Hematopoietic multipotent progenitor cell treated with erythropoietin and hydrocortisone succinate and interleukin-3 and kit ligand, for 6 days (in vitro differentiated cells): ENCODE measurements around the gene GYG2.

Experiments
- DNase-seq: peaks from one replicate; pipeline ENCODE4 v3.0.0-alpha.2; 2015

Gene GYG2

DNA sequence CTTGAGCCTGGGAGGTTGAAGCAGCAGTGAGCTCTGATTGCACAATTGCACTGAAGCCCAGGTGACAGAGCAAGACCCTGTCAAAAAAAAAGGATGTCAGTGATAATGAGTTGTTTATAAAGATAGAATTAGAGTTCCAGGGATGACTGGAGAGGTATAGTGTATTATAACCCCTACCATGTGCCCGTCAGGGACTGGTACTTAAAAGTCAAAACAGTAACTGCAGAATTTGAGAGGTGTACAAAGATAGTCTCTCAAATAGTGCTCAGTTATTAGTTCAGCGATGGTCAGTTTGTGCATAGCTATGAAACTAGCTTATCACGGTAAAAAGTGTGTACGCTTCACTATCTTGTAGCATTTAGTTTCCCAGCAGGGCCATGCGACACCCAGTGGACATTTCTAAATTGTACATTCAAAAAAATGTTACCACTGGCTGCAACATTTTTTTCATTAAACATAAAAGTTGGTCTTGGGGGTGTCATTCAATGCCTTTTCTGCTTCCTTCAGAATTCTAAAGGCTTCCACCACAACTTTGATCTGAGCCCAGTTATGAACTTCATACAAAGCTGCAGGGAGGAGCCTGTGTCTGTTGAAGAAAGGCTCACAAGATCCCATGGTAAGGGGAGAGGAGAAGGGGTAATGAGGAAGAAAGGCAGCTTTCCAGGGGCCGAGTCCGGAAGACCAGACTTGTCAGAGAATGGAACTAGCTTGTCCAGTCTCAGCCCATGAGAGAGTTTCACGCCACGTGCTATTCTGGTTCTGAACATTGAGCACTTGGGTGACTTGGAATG is 9.2 kb upstream of the GYG2 start:
- DNase-seq: peak; percentile 36

- DNase-seq: no peak
These were observed 8.5 kb upstream of the GYG2 start for GRCh38 chrX:2820136-2820771.

DNA sequence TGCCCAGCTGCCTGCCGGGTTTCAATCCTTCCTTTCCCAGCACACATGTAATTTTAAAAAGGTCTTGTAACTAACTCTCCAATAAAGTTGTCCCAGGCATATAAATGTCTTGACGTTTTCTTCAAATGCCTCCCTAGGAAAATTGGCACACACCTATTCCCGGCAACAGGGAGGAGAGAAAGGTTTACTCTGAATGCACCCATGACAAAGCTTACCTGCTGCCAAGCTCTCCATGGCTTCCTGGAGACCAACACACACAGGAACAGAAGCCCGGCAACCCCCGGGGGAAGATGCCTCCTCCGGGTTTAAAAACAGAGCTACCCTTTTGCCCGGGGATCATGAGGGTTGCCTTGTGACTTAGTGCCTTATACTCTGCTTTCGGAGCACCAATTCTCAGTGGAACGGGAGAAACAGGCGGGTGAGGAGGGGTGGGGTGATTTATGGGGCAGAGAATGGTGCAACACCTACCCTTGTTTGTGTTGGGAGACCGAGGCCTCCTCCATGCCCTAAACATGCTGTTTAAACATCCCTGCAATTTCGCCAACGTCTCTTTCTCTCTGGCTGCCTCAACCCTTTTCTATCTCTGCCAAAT is 4.8 kb upstream of the GYG2 start:
- DNase-seq: no peak

- DNase-seq: no peak
These were observed 3.8 kb upstream of the GYG2 start for GRCh38 chrX:2824886-2825285.

DNA sequence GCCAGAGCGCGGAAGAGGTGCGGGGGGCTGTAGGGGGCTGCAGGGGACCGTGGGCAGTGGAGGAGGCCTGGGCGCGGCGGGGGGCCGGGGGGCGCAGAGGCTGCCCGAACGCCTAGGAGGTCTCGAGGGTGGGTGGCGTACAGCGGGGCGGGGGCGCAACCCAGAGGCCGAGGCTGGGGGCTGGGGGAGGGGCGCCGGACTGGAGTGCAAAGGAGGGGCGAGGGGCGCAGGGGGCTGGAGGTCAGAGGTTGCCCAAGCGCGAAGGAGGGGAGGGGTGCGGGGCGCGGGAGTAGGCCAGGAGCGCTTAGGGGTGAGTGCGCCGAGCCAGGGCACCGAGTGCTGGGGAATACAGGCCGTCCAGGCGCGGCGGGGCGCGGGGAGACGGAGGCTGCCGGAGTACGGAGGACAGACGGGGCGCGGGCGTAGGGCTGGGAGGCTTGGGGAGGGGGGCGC is 255 bp downstream of the GYG2 start:
- DNase-seq: no peak

- DNase-seq: no peak
These were observed 928 bp downstream of the GYG2 start for GRCh38 chrX:2829469-2830246.

DNA sequence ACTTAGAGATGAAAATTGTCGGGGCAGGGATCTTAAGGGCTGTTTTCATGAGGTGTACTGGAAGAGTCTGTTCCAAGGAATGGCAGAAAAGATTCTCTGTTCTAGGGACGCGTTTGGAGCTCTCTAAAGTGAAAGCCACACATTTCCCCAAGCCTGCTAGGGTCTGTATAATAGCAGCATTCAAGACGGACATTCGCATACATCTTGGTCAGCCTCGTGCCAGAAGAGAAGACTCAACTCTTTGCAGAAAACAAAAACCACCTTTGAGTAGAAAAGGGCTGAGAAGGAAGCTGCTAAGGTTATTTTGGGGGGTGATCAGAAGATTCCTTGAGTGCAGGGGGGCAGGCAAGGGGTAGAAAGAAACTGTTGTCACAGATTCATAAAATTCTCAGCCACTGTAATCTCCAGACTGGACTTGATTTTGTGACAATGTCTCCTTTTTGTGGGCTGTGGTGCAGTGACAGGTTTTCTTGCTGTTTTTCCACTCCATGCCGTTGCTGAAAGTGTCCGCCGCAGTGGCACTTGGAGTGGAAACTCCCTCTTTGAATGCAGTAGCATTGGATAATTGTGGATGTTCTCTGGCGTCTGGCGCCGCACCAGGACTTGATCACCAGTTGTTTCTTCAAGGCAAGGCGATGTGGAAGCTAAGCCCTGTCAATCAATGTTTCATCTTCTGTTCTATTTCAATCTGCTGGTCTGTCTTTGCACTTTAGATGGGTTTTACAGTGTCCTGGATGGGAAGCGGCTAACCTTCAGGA is 2.9 kb downstream of the GYG2 start:
- no peak for DNase-seq

- DNase-seq: no peak
These were observed 9.2 kb downstream of the GYG2 start for GRCh38 chrX:2837961-2838360.

DNA sequence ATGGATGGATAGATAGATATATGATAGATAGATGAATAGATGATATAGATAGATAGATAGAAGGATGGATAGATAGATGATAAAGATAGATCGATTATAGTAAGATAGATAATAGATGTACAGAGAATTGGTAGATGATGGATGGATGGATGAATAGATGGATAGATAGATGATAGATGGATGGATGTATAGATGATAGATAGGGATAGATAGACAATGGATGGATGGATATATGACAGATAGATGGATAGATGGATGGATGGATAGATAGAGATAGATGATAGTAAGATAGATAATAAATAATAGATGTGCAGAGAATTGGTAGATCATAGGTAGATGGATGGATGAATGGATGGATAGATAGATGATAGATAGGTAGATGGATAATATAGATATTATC is 12.2 kb downstream of the GYG2 start:
- no peak for DNase-seq

- DNase-seq: no peak
These were observed 12.8 kb downstream of the GYG2 start for GRCh38 chrX:2841537-2841936.

- DNase-seq: no peak
These were observed 18.3 kb downstream of the GYG2 start for GRCh38 chrX:2846992-2847391.

GRCh38 chrX:2848871-2849301 is 20.2 kb downstream of the GYG2 start:
- no peak for DNase-seq

GRCh38 chrX:2854918-2855317 is 26.2 kb downstream of the GYG2 start:
- DNase-seq: no peak

GRCh38 chrX:2855761-2856160 is 27.0 kb downstream of the GYG2 start:
- DNase-seq: no peak

- no peak for DNase-seq
These were observed 28.8 kb downstream of the GYG2 start for GRCh38 chrX:2857566-2857965.

GRCh38 chrX:2859197-2859797 is 30.6 kb downstream of the GYG2 start:
- no peak for DNase-seq

DNA sequence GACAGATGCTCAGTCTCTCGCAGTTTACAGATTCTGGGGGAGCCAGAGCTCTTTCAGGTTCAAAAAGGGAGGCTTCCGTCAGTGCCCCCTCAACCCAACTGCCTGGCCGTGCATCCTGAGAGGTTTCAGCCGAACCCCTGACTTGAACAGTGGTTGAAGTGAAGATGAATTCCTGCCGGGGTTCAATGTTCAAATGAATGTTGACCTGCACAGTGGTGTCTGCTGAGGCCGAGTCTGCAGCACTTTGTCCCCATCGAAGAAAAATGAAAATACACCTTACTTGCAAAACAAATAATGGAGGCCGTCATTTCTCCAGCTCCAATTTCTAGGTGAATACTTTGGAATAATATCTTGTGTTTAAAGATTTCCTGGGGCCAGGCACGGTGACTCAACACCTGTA is 33.7 kb downstream of the GYG2 start:
- no peak for DNase-seq

- DNase-seq: no peak
These were observed 34.9 kb downstream of the GYG2 start for GRCh38 chrX:2863646-2864045.

DNA sequence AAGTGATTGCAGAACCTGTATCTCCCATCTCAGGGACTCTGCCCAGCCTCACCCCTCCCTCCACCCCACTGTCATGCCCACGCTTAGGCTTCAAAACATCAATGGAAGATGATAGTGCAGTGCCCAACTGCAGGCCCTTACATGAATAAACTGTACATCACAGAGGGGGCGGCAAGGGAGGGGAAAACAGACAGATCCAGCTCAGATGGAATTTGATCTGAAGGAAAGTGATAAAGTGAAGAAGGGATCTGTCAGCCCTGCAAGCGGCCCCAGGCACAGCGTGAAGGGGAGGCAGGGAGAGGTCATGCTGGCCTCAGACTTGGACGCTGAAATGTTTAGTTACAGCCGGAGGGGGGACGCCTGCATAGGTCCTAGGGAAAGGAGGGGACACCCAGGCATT is 38.5 kb downstream of the GYG2 start:
- no peak for DNase-seq

- no peak for DNase-seq
These were observed 41.9 kb downstream of the GYG2 start for GRCh38 chrX:2870650-2871049.

DNA sequence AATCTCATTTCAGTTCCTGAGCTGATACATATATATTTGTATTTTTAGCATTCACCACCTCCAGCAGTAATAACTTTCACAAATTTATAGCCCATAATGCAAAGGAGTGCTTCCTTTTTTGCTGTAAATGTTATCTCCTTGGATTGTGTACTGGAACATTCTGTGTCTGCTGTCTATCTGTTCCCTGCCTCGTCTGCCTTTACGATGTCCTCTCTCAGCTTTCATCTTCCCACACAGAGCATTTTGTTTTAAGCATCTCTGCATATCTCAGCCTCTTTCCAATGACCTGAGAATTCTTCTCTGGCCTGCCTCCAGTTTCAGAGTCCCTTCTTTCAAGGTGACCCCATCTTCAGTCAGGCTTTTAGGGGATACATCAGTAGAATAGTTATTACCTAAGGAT is 43.1 kb downstream of the GYG2 start:
- no peak for DNase-seq

- no peak for DNase-seq
These were observed 44.0 kb downstream of the GYG2 start for GRCh38 chrX:2872671-2873277.
